ENCODE measurements around the gene BMP5. TPM values are rescaled to one million over a fixed set of nuclear protein-coding genes. Genes with fewer than 3 reads are reported as not detected.

The BMP5 gene
- total and polyA plus RNA-seq, 2 of the 13 experiments (the other 11 are each of a cell fraction or from before 2014, with no cell fraction given): not detected

DNA sequence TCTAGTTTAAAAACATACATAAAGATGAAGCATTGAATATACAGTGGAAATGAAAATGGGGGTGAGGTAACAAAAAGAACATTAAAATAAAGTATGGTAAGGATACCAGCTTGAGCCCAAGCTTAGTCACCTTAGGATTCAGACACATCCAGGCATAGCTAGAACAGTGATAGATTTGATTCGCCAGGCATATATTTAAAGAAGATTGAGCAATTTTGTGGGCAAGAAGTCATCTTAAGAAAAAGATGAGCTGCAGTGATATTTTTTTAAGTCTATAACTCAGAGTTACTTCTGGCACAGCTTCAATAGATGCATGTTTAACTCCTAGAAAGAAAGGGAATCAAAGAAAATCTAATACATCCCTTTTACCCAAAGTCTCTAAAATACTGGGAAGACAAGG, 97.9 kb downstream of the BMP5 start:
- DNase-seq (ENCODE audit: low spot score) (no peak), FAIRE-seq (no peak), ATAC-seq (no peak)
- no peaks in the 10 kb centered on the region for H3K4me1 ChIP-seq (ENCODE audit: insufficient read depth, low read length)
- no peak overlapping the region for H3K4me3 ChIP-seq (replicated peaks in 1 of 3; ENCODE audit: insufficient read depth in 1 of 3, low read depth in 2 of 3, low read length in 3 of 3)
- TF ChIP-seq ZNF232 (CRISPR knock-in tag; IDR thresholded peaks at IDR 0.05; ENCODE audit: borderline replicate concordance) (no peak), ZNF564 (CRISPR knock-in tag; IDR thresholded peaks at IDR 0.05) (no peak), MAF1 (CRISPR knock-in tag; IDR thresholded peaks at IDR 0.05; ENCODE audit: borderline replicate concordance) (no peak), ZNF180 (CRISPR knock-in tag; IDR thresholded peaks at IDR 0.05; ENCODE audit: borderline replicate concordance, low read depth) (no peak), ZNF75D (CRISPR knock-in tag; IDR thresholded peaks at IDR 0.05; ENCODE audit: borderline replicate concordance) (no peak), ZMAT3 (CRISPR knock-in tag; conservative IDR thresholded peaks at IDR 0.05) (no peak), ZNF292 (CRISPR knock-in tag; IDR thresholded peaks at IDR 0.05; ENCODE audit: borderline replicate concordance, low read depth) (no peak), ADNP (CRISPR knock-in tag; IDR thresholded peaks at IDR 0.05) (no peak), ZNF569 (CRISPR knock-in tag; IDR thresholded peaks at IDR 0.05; ENCODE audit: borderline replicate concordance) (no peak), SRSF1 (optimal IDR thresholded peaks at IDR 0.05; ENCODE audit: low read depth, low read length) (no peak), BCL6 (CRISPR knock-in tag; IDR thresholded peaks at IDR 0.05) (no peak), TBX3 (IDR thresholded peaks at IDR 0.05; ENCODE audit: borderline replicate concordance) (no peak), HDAC2 (CRISPR knock-in tag; IDR thresholded peaks at IDR 0.05) (no peak), TBP (CRISPR knock-in tag; IDR thresholded peaks at IDR 0.05) (no peak), GLI4 (CRISPR knock-in tag; IDR thresholded peaks at IDR 0.05; ENCODE audit: borderline replicate concordance) (no peak)
- TF ChIP-seq, protein P1, sequence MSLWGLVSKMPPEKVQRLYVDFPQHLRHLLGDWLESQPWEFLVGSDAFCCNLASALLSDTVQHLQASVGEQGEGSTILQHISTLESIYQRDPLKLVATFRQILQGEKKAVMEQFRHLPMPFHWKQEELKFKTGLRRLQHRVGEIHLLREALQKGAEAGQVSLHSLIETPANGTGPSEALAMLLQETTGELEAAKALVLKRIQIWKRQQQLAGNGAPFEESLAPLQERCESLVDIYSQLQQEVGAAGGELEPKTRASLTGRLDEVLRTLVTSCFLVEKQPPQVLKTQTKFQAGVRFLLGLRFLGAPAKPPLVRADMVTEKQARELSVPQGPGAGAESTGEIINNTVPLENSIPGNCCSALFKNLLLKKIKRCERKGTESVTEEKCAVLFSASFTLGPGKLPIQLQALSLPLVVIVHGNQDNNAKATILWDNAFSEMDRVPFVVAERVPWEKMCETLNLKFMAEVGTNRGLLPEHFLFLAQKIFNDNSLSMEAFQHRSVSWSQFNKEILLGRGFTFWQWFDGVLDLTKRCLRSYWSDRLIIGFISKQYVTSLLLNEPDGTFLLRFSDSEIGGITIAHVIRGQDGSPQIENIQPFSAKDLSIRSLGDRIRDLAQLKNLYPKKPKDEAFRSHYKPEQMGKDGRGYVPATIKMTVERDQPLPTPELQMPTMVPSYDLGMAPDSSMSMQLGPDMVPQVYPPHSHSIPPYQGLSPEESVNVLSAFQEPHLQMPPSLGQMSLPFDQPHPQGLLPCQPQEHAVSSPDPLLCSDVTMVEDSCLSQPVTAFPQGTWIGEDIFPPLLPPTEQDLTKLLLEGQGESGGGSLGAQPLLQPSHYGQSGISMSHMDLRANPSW (CRISPR knock-in tag; IDR thresholded peaks at IDR 0.05; ENCODE audit: borderline replicate concordance): no peak
- TF ChIP-seq, protein P2, sequence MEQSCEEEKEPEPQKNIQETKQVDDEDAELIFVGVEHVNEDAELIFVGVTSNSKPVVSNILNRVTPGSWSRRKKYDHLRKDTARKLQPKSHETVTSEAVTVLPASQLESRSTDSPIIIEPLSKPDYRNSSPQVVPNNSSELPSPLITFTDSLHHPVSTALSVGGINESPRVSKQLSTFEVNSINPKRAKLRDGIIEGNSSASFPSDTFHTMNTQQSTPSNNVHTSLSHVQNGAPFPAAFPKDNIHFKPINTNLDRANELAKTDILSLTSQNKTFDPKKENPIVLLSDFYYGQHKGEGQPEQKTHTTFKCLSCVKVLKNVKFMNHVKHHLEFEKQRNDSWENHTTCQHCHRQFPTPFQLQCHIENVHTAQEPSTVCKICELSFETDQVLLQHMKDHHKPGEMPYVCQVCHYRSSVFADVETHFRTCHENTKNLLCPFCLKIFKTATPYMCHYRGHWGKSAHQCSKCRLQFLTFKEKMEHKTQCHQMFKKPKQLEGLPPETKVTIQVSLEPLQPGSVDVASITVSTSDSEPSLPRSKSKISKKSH (CRISPR knock-in tag; IDR thresholded peaks at IDR 0.05; ENCODE audit: borderline replicate concordance): no peak
- 0% methylated on average over 1 of the region's 1 CpG for WGBS (ENCODE audit: low lambda C conversion rate)
- ChIA-PET CTCF (ENCODE audit: low intra/inter-chr PET ratio, low total read pairs) (no interaction called here), POLR2A (no interaction called here)
- no peak overlapping the region for H3K4me2 ChIP-seq (ENCODE audit: low read depth, low read length)
- H3K79me2 ChIP-seq (ENCODE audit: insufficient read depth, low read length): no peaks in the 10 kb centered on the region
- no peaks in the 10 kb centered on the region for H4K20me1 ChIP-seq (ENCODE audit: insufficient read depth, low read length)
- H2AFZ ChIP-seq (ENCODE audit: low read length): no peak overlapping the region
- no peak overlapping the region for H3K27ac ChIP-seq (ENCODE audit: extremely low read length, insufficient read depth, low read length)
- H3K9ac ChIP-seq (ENCODE audit: insufficient read depth, low read depth, low read length): no peak overlapping the region
- in situ Hi-C loops (cut with HindIII; ENCODE audit: extremely low pct_ligation_motif_present, low pct_unique_long_range_greater_than_20kb): loop anchor here (10.0 kb wide), 1 partner anchor 57 kb away; no protein-coding TSS in a partner anchor
- no peaks in the 10 kb centered on the region for H3K36me3 ChIP-seq (replicated peaks in 1 of 2; ENCODE audit: control insufficient read depth in 1 of 2, insufficient read depth in 2 of 2, low read length in 2 of 2)
- H3K9me3 ChIP-seq (ENCODE audit: low read length): no peaks in the 10 kb centered on the region
- no peaks in the 10 kb centered on the region for H3K27me3 ChIP-seq (ENCODE audit: control insufficient read depth in 1 of 2, insufficient read depth in 2 of 2, low read length in 2 of 2)
- intact Hi-C loops (cut with micrococcal nuclease; ENCODE audit: unreplicated experiment): no loop called here
- no TSS peak for BruUV-seq (replicated peaks)
